Activated CD4-positive, alpha-beta T cell treated with anti-CD3 and anti-CD28 coated beads, Interleukin-2, amount 50 U/mL, for 24 hours (primary cell): ENCODE results near the gene NPPA.
"Not testable (repeated sequence)": the region's sequence is repeated elsewhere in the genome, so short reads cannot be mapped to it uniquely, and the experiment has no call there.

Experiments used
- DNase-seq, 2 donors: peaks; one replicate each; pipeline ENCODE4 v3.0.0-alpha.2; 2020; ENCODE audit warnings: low read depth in 1 of 2, low spot score in 1 of 2

The NPPA gene

GRCh38 chr1:11817192-11817591 lies 30.4 kb downstream of the NPPA start:
- no peak for DNase-seq

GRCh38 chr1:11813021-11813420 lies 34.6 kb downstream of the NPPA start:
- DNase-seq = no peak

- no peak for DNase-seq
Measured at GRCh38 chr1:11807133-11807532, 40.5 kb downstream of the NPPA start.

GRCh38 chr1:11806307-11806936 lies 41.2 kb downstream of the NPPA start:
- no peak for DNase-seq

- peak; percentile 95 to 96 for DNase-seq
Measured at GRCh38 chr1:11805422-11806306, 41.9 kb downstream of the NPPA start, which contains the start of the genes CLCN6 and MTHFR. Gene CLCN6 (plus strand): TSS chr1:11806191. CDS start chr1:11806263, 72 bp downstream. Gene MTHFR (minus strand): TSS chr1:11805964. CDS start chr1:11803116, 2,848 bp downstream.

- no peak for DNase-seq
Measured at GRCh38 chr1:11804666-11805421, 42.7 kb downstream of the NPPA start.

GRCh38 chr1:11803924-11804665 lies 43.5 kb downstream of the NPPA start:
- DNase-seq = not testable (repeated sequence)

GRCh38 chr1:11802973-11803885 lies 44.4 kb downstream of the NPPA start:
- DNase-seq = peak in 1 of 2 donors; percentile 56

- DNase-seq = no peak
Measured at GRCh38 chr1:11802616-11802972, 45.0 kb downstream of the NPPA start.

GRCh38 chr1:11800756-11801433 lies 46.7 kb downstream of the NPPA start:
- DNase-seq = no peak

GRCh38 chr1:11800391-11800755 lies 47.2 kb downstream of the NPPA start:
- no peak for DNase-seq

- DNase-seq = no peak
Measured at GRCh38 chr1:11799896-11800295, 47.7 kb downstream of the NPPA start.

GRCh38 chr1:11799099-11799498 lies 48.5 kb downstream of the NPPA start:
- DNase-seq = no peak

GRCh38 chr1:11797525-11798216 lies 49.9 kb downstream of the NPPA start:
- no peak for DNase-seq

GRCh38 chr1:11796036-11796828 lies 51.4 kb downstream of the NPPA start:
- DNase-seq = no peak
